ENCODE data around the gene CTTNBP2NL.

DNA sequence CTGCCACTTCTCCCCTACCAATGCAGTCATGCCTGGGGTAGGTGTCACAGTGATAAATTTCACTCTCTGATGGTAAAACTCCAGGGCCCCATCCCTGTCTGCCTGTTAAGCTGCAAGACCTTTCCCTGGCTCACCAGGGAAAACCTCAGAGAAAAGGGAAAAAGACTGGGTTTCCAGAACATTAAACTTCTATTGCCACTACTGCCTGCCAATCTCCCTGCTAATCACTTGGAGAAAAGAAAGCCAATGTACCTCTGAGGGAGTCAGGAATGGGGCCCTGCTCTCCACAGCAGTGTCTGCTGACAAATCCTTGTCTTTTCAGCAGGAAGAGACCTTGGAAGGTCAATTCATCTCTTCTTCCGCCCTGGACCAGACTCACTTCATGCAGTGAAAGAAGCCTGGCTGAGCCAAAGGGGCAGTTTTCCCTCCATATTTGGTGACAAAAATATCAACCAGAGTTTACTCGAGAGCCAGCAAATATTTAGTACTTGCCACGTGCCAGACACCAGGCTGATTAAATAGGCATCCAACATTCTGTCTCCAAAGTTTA is 49.1 kb upstream of the CTTNBP2NL start:
- no peak for TF ChIP-seq EZH2 (IDR thresholded peaks at IDR 0.05; ENCODE audit: insufficient read depth, poor library complexity, severe bottlenecking)
- TF ChIP-seq EZH2phosphoT487 (IDR thresholded peaks at IDR 0.05; ENCODE audit: insufficient read depth, low read depth), result no peak

All from GM23248 (cell line).